ENCODE data around the gene TBC1D32. TPM values are rescaled to one million over a fixed set of nuclear protein-coding genes. Genes with fewer than 3 reads are reported as not detected.
"Not testable (repeated sequence)": the region's sequence is repeated elsewhere in the genome, so short reads cannot be mapped to it uniquely, and the experiment has no call there.

TBC1D32 gene
- polyA plus RNA-seq, 1 of the 3 experiments (the other 2 are of a cell fraction): 2.3 TPM

- H3K9me2 ChIP-seq; H4K20me1 ChIP-seq (ENCODE audit: insufficient read depth); H3F3A ChIP-seq (replicated peaks; ENCODE audit: insufficient read depth); H2AFZ ChIP-seq (ENCODE audit: low read depth); POLR2A ChIA-PET; CTCF ChIA-PET; H3K36me3 ChIP-seq (replicated peaks in 1 of 2; ENCODE audit: control insufficient read depth in 1 of 2, insufficient read depth in 2 of 2, low read length in 1 of 2); H3K9me3 ChIP-seq; DNase-seq; H3K4me1 ChIP-seq (ENCODE audit: control insufficient read depth in 1 of 2, insufficient read depth in 2 of 2, low read depth in 1 of 2, low read length in 1 of 2); H3K9ac ChIP-seq; H3K27ac ChIP-seq (ENCODE audit: low read depth in 2 of 2, low read length in 1 of 2); H3K79me2 ChIP-seq (ENCODE audit: insufficient read depth); H3K27me3 ChIP-seq (ENCODE audit: insufficient read depth); H3K4me3 ChIP-seq (ENCODE audit: low read depth in 2 of 2, low read length in 1 of 2); H3K4me2 ChIP-seq: not testable (repeated sequence)
- 57% methylated on average over 3 of the region's 4 CpGs for WGBS (ENCODE audit: low lambda C conversion rate)
These were observed 285.7 kb downstream of the TBC1D32 start for GRCh38 chr6:121048593-121048992.

- H3K9ac ChIP-seq; H3K9me3 ChIP-seq; DNase-seq; H3K4me1 ChIP-seq (ENCODE audit: control insufficient read depth in 1 of 2, insufficient read depth in 2 of 2, low read depth in 1 of 2, low read length in 1 of 2); H2AFZ ChIP-seq (ENCODE audit: low read depth); H4K20me1 ChIP-seq (ENCODE audit: insufficient read depth); POLR2A ChIA-PET; H3K36me3 ChIP-seq (replicated peaks in 1 of 2; ENCODE audit: control insufficient read depth in 1 of 2, insufficient read depth in 2 of 2, low read length in 1 of 2); H3K27ac ChIP-seq (ENCODE audit: low read depth in 2 of 2, low read length in 1 of 2); H3K4me2 ChIP-seq; H3K27me3 ChIP-seq (ENCODE audit: insufficient read depth); H3K9me2 ChIP-seq; H3K4me3 ChIP-seq (ENCODE audit: low read depth in 2 of 2, low read length in 1 of 2); H3K79me2 ChIP-seq (ENCODE audit: insufficient read depth); H3F3A ChIP-seq (replicated peaks; ENCODE audit: insufficient read depth): not testable (repeated sequence)
- CTCF ChIA-PET: interaction anchor here (1.0 to 1.4 kb wide), 2 partner anchors 11 to 12 kb away, joined by 3 read pairs; no protein-coding TSS in a partner anchor
- 49% methylated on average over 2 of the region's 2 CpGs for WGBS (ENCODE audit: low lambda C conversion rate)
These were observed 289.4 kb downstream of the TBC1D32 start for GRCh38 chr6:121044905-121045304.

GRCh38 chr6:121043706-121044105 is 290.6 kb downstream of the TBC1D32 start:
- POLR2A ChIA-PET; H2AFZ ChIP-seq (ENCODE audit: low read depth); H3F3A ChIP-seq (replicated peaks; ENCODE audit: insufficient read depth); CTCF ChIA-PET; H3K79me2 ChIP-seq (ENCODE audit: insufficient read depth); H3K27me3 ChIP-seq (ENCODE audit: insufficient read depth); DNase-seq; H4K20me1 ChIP-seq (ENCODE audit: insufficient read depth); H3K27ac ChIP-seq (ENCODE audit: low read depth in 2 of 2, low read length in 1 of 2); H3K9me2 ChIP-seq; H3K4me2 ChIP-seq; H3K9me3 ChIP-seq; H3K36me3 ChIP-seq (replicated peaks in 1 of 2; ENCODE audit: control insufficient read depth in 1 of 2, insufficient read depth in 2 of 2, low read length in 1 of 2); H3K9ac ChIP-seq; H3K4me3 ChIP-seq (ENCODE audit: low read depth in 2 of 2, low read length in 1 of 2); H3K4me1 ChIP-seq (ENCODE audit: control insufficient read depth in 1 of 2, insufficient read depth in 2 of 2, low read depth in 1 of 2, low read length in 1 of 2): not testable (repeated sequence)
- 77% methylated on average over 8 of the region's 8 CpGs for WGBS (ENCODE audit: low lambda C conversion rate)

DNA sequence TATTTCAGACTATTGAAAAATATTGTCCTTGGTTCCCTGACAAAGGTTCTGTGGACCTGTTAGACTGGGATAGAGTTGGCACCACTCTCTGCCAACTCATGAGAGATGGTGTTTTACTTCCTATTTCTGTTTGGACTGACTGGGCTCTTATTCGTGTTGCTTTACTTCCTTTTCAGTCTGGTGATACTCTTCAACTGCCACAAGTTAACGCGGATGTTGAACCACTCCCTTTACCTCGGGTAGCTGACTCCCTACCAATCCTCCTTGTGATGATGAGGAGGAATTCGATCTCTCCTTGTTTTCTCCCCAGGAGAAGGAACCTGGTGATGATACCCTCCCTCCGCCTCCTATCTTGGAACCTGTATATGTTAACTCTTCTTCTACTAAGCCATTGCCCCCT is 291.1 kb downstream of the TBC1D32 start:
- CTCF ChIA-PET; H3K4me2 ChIP-seq; H3K9ac ChIP-seq; H2AFZ ChIP-seq (ENCODE audit: low read depth); H3F3A ChIP-seq (replicated peaks; ENCODE audit: insufficient read depth); POLR2A ChIA-PET; DNase-seq; H3K4me1 ChIP-seq (ENCODE audit: control insufficient read depth in 1 of 2, insufficient read depth in 2 of 2, low read depth in 1 of 2, low read length in 1 of 2); H3K79me2 ChIP-seq (ENCODE audit: insufficient read depth); H4K20me1 ChIP-seq (ENCODE audit: insufficient read depth); H3K36me3 ChIP-seq (replicated peaks in 1 of 2; ENCODE audit: control insufficient read depth in 1 of 2, insufficient read depth in 2 of 2, low read length in 1 of 2); H3K27ac ChIP-seq (ENCODE audit: low read depth in 2 of 2, low read length in 1 of 2); H3K9me3 ChIP-seq; H3K9me2 ChIP-seq; H3K27me3 ChIP-seq (ENCODE audit: insufficient read depth); H3K4me3 ChIP-seq (ENCODE audit: low read depth in 2 of 2, low read length in 1 of 2): not testable (repeated sequence)
- WGBS (ENCODE audit: low lambda C conversion rate): 56% methylated on average over 6 of the region's 6 CpGs

DNA sequence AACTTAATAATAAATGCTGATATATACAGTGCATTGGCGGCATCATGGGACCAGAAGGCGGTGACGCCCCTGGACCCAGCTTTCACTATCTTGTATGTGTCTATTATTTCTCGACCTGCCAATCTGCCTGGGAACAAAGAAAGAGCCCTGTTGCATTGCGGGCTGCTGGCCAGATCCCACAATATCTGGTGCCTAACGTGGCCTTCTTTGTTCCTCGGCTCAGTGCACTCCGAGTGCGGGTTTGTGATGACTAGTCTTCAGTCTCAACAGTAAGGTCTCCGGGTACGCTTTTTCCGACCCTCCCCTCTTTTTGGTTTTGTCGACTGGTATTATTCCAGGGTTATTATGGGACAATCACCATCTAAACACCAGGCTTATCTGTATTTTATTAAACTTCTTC is 291.5 kb downstream of the TBC1D32 start:
- Histone ChIP-seq H3K9ac (no peak overlapping the region), H3F3A (replicated peaks; ENCODE audit: insufficient read depth) (no peaks in the 10 kb centered on the region), H3K36me3 (replicated peaks in 1 of 2; ENCODE audit: control insufficient read depth in 1 of 2, insufficient read depth in 2 of 2, low read length in 1 of 2) (no peaks in the 10 kb centered on the region), H3K9me2 (no peaks in the 10 kb centered on the region), H4K20me1 (ENCODE audit: insufficient read depth) (no peaks in the 10 kb centered on the region), H3K27me3 (ENCODE audit: insufficient read depth) (no peaks in the 10 kb centered on the region), H3K4me1 (ENCODE audit: control insufficient read depth in 1 of 2, insufficient read depth in 2 of 2, low read depth in 1 of 2, low read length in 1 of 2) (no peaks in the 10 kb centered on the region; a peak in 1 of 4 replicates), H2AFZ (ENCODE audit: low read depth) (no peak overlapping the region), H3K9me3 (no peaks in the 10 kb centered on the region), H3K79me2 (ENCODE audit: insufficient read depth) (no peaks in the 10 kb centered on the region), H3K27ac (ENCODE audit: low read depth in 2 of 2, low read length in 1 of 2) (no peak overlapping the region), H3K4me2 (no peak overlapping the region), H3K4me3 (ENCODE audit: low read depth in 2 of 2, low read length in 1 of 2) (no peak overlapping the region)
- TF ChIP-seq, protein P1, sequence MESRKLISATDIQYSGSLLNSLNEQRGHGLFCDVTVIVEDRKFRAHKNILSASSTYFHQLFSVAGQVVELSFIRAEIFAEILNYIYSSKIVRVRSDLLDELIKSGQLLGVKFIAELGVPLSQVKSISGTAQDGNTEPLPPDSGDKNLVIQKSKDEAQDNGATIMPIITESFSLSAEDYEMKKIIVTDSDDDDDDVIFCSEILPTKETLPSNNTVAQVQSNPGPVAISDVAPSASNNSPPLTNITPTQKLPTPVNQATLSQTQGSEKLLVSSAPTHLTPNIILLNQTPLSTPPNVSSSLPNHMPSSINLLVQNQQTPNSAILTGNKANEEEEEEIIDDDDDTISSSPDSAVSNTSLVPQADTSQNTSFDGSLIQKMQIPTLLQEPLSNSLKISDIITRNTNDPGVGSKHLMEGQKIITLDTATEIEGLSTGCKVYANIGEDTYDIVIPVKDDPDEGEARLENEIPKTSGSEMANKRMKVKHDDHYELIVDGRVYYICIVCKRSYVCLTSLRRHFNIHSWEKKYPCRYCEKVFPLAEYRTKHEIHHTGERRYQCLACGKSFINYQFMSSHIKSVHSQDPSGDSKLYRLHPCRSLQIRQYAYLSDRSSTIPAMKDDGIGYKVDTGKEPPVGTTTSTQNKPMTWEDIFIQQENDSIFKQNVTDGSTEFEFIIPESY (IDR thresholded peaks at IDR 0.05; ENCODE audit: borderline replicate concordance, low read depth): no peak
- TF ChIP-seq NFIC (IDR thresholded peaks at IDR 0.05; ENCODE audit: borderline replicate concordance) (no peak), POLR2AphosphoS5 (IDR thresholded peaks at IDR 0.05; ENCODE audit: low read depth, low read length) (no peak), RCOR1 (IDR thresholded peaks at IDR 0.05; ENCODE audit: low read length) (no peak), REST (IDR thresholded peaks at IDR 0.05; ENCODE audit: low read depth, low read length) (no peak), NRF1 (IDR thresholded peaks at IDR 0.05; ENCODE audit: low read depth, low read length) (no peak)
- no peak for DNase-seq
- ChIA-PET CTCF (no interaction called here), POLR2A (no interaction called here)
- 67% methylated on average over 13 of the region's 13 CpGs for WGBS (ENCODE audit: low lambda C conversion rate)
